AG04450 (cell line): ENCODE data around the gene GAS5. TPM values are rescaled to one million over a fixed set of nuclear protein-coding genes. Genes with fewer than 3 reads are reported as not detected.

ENCODE experiments used
- CTCF ChIA-PET: fragments of 300-600, 350-600 bp; formaldehyde crosslinking; extraction: SDS; loops from one replicate; lab custom pipeline; 2022; ENCODE audit warnings: antibody characterized with exemption, inconsistent platforms; lab: Charles Lee
- POLR2A ChIA-PET: fragments of 350-600 bp; formaldehyde crosslinking; extraction: SDS; loops from one replicate; lab custom pipeline; 2021; ENCODE audit warnings: antibody characterized with exemption, inconsistent platforms; lab: Yijun Ruan, JAX
- DNase-seq: peaks from one replicate; pipeline ENCODE4 v3.0.0-alpha.2; 2011; ENCODE audit warnings: low read depth, low spot score
- H3K27ac ChIP-seq: one replicate; pipeline ENCODE4 v1.5.1; 2012; ENCODE audit warnings: low read depth, low read length, control low read depth
- H3K27me3 ChIP-seq: one replicate; pipeline ENCODE4 v1.6.0; 2012; ENCODE audit warnings: low read length; ENCODE audit not compliant: control insufficient read depth, insufficient read depth
- H3K4me3 ChIP-seq: 2 replicates; pipeline ENCODE4 v1.5.1; 2011; ENCODE audit warnings: mild to moderate bottlenecking, low read depth, low read length, control low read depth
- H3K9me3 ChIP-seq: 2 replicates; pipeline ENCODE4 v1.5.1; 2012; ENCODE audit warnings: low read length; ENCODE audit not compliant: control insufficient read depth, insufficient read depth
- polyA plus RNA-seq: library from polyadenylated mRNA; depleted of rRNA; stranded (reverse); fragments of >200 nt; gene quantifications from 2 replicates; pipeline ENCODE4 v1.2.3, GENCODE V29; 2011
- TF ChIP-seq, protein P1 (sequence below): IDR thresholded peaks from 2 replicates; pipeline ENCODE4 v1.5.1; 2011; ENCODE audit warnings: low read depth, low read length, control low read depth, inconsistent platforms

The GAS5 gene
- polyA plus RNA-seq, 1 experiment = 1,191 TPM

DNA sequence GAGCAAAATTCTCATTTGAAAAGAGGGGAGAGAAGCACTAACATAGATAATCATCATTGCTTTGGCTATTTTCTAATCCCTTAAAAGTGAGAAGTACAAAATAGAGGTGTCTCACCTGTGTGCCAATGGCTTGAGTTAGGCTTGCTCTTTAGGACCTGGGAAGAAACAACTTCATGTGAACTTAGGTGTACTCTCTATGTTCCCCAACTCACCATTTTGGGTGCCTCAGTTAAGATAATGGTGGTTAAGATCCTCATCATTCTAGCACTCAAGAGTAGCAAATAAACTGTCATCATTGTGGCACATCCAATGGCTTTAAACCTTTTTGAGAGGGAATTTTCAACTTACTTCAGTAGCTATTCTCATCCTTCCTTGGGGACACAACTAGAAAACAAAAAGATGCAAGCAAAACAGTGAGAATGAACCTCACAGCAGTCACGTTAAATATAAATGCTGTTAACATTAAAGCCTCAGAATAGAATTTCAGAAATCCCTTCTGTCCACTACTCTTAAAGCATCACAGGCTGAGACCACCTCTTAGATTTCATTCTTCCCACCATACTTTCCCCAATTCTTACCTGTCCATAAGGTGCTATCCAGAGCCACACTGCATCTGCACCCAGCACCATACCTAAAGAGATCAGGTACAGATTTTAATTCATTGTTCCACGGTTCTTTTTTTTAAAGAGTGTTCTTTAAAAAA lies 1.2 kb downstream of the GAS5 start:
- H3K27ac ChIP-seq = peak overlapping the region; percentile 79
- POLR2A ChIA-PET = interaction anchor here (0.5 to 2.0 kb wide), 5 partner anchors 9 to 58 kb away, joined by 3 to 32 read pairs (median 6); partner anchors contain the start of gene DARS2
- TF ChIP-seq, protein P1, sequence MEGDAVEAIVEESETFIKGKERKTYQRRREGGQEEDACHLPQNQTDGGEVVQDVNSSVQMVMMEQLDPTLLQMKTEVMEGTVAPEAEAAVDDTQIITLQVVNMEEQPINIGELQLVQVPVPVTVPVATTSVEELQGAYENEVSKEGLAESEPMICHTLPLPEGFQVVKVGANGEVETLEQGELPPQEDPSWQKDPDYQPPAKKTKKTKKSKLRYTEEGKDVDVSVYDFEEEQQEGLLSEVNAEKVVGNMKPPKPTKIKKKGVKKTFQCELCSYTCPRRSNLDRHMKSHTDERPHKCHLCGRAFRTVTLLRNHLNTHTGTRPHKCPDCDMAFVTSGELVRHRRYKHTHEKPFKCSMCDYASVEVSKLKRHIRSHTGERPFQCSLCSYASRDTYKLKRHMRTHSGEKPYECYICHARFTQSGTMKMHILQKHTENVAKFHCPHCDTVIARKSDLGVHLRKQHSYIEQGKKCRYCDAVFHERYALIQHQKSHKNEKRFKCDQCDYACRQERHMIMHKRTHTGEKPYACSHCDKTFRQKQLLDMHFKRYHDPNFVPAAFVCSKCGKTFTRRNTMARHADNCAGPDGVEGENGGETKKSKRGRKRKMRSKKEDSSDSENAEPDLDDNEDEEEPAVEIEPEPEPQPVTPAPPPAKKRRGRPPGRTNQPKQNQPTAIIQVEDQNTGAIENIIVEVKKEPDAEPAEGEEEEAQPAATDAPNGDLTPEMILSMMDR = no peak
- CTCF ChIA-PET = no interaction called here
- H3K9me3 ChIP-seq = no peaks in the 10 kb centered on the region
- no peak for DNase-seq
- peak overlapping the region; percentile 95 for H3K4me3 ChIP-seq
- no peaks in the 10 kb centered on the region for H3K27me3 ChIP-seq

DNA sequence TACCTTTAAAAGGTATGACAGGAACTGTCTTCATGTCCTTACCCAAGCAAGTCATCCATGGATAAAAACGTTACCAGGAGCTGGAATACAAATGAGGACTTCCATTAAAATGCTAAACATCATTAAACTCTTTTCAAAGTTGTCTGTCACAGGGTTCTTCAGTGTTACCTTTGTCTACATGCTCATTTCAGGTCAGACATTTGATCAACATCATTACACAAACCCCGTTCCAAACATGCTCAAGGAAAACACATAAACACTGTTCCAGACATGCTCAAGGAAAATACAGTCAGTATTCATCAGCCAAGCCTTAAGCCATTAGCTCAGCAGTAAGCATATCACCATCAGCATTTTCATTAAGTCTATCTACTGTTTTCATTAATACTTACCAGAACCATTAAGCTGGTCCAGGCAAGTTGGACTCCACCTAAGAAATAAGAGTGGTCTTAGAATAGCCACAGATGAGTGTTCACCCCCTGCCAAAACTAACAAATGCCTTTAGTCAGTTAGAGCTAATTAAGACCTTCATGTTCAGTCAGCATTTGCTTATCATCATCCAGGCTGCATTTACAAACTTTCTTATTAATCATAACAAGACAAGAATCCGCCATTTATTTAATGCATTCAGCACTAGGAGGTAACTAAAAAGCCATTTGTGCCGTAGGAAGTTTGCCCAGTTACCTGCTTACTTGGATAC lies 2.2 kb downstream of the GAS5 start:
- TF ChIP-seq, protein P1 = no peak
- H3K27ac ChIP-seq = no peak overlapping the region
- no peak for DNase-seq
- ChIA-PET CTCF (interaction anchor here (1.1 kb wide), 1 partner anchor 434 kb away, joined by 3 read pairs; no protein-coding TSS in a partner anchor), POLR2A (interaction anchor here (0.5 to 1.3 kb wide), 7 partner anchors 8 to 436 kb away, joined by 3 to 7 read pairs (median 4); partner anchors contain the start of gene DARS2)
- peak overlapping the region; percentile 95 for H3K4me3 ChIP-seq
- H3K9me3 ChIP-seq = no peaks in the 10 kb centered on the region
- no peaks in the 10 kb centered on the region for H3K27me3 ChIP-seq

DNA sequence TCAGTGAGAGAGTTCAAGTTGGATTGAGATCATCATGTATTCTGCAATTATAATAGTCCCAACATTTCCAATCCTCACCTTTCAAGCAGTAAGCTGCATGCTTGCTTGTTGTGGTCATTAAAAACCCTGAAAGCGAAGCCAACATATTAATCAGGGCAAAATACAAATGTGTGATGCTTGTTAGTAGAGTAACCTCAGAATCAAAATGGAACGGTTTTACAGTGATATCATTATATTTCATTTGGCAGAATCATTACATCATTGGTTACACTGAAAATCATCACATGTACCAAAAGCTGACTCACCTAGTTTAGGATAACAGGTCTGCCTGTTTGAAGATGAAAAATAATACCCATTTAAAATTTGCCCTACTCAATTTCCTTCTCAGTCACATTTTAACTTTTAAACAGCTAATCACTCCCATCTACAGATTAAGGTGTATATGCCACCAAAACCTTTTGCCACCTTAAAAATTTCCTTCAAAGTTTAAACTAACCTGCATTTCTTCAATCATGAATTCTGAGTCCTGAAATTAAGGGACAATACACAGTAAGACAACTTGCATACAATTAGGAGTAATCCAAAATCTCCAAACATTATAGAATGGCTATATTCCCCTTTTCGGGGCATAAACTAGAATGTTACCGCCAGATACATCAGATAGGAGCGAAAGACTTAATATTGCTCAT lies 3.5 kb downstream of the GAS5 start:
- CTCF ChIA-PET = no interaction called here
- TF ChIP-seq, protein P1 = no peak
- no peaks in the 10 kb centered on the region for H3K9me3 ChIP-seq
- no peak for DNase-seq
- H3K4me3 ChIP-seq = peak overlapping the region; percentile 95
- POLR2A ChIA-PET = interaction anchor here (0.7 to 2.1 kb wide), 2 partner anchors 12 to 1003 kb away, joined by 6 to 8 read pairs; no protein-coding TSS in a partner anchor
- no peaks in the 10 kb centered on the region for H3K27me3 ChIP-seq
- no peak overlapping the region for H3K27ac ChIP-seq

DNA sequence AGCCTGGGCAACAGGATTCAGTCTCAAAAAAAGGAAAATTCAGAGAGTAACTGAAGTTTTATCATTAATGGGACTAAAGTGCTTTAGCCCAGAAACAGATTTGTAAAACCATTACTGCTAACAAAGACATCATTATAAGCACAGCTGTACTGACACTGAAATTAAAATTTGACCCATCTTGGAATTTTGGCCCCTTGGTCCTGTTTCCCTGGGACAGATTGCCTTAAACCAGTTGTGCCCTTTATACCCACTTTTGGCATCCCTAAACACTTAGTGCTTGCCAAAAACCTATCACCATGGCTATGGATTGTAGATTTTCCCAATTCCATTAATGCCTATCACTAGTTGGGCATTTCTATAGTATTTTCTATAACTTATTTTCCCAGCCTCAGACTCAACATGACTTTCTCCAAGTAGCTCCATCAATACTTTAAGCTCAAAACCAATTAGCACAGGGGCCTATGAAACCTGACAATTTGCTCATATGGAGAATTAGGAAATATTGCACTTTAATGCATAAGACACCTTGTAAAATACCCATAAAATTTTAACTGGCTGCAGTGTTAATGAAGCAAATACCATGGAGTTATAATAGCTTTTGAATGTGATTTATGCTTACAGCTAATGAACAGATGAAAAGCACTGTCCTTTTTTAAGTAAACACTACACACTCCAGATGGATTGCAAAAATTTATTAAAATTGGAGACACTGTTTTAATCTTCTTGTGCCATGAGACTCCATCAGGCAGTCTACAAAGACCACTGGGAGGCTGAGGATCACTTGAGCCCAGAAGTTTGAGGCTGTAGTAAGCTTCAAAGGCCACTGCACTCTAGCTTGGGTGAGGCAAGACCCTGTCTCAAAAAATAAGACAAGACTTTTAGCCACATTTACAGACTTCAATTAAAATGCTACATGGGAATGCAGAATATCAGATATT lies 4.3 kb downstream of the GAS5 start:
- Histone ChIP-seq H3K27me3 (no peaks in the 10 kb centered on the region), H3K9me3 (no peaks in the 10 kb centered on the region), H3K27ac (peak overlapping the region; percentile 50), H3K4me3 (no peak overlapping the region)
- DNase-seq = no peak
- POLR2A ChIA-PET = interaction anchor here (0.6 to 2.1 kb wide), 2 partner anchors 11 to 38 kb away, joined by 3 to 8 read pairs; no protein-coding TSS in a partner anchor
- CTCF ChIA-PET = interaction anchor here (0.8 kb wide), 1 partner anchor 443 kb away, joined by 3 read pairs; no protein-coding TSS in a partner anchor
- TF ChIP-seq, protein P1 = no peak
